CD4-positive, alpha-beta T cell treated with Interleukin-2 at 100 ng/mL for 4 hours (primary cell): ENCODE measurements around the gene CEP85.
A peak's percentile ranks its signal among the peaks of the same experiment; 100 is the strongest.

Source experiments
- DNase-seq: peaks from one replicate; pipeline ENCODE4 v3.0.0-alpha.2; 2020; ENCODE audit warnings: low spot score

Gene CEP85, protein sequence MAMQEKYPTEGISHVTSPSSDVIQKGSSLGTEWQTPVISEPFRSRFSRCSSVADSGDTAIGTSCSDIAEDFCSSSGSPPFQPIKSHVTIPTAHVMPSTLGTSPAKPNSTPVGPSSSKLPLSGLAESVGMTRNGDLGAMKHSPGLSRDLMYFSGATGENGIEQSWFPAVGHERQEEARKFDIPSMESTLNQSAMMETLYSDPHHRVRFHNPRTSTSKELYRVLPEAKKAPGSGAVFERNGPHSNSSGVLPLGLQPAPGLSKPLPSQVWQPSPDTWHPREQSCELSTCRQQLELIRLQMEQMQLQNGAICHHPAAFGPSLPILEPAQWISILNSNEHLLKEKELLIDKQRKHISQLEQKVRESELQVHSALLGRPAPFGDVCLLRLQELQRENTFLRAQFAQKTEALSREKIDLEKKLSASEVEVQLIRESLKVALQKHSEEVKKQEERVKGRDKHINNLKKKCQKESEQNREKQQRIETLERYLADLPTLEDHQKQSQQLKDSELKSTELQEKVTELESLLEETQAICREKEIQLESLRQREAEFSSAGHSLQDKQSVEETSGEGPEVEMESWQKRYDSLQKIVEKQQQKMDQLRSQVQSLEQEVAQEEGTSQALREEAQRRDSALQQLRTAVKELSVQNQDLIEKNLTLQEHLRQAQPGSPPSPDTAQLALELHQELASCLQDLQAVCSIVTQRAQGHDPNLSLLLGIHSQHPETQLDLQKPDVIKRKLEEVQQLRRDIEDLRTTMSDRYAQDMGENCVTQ

DNA sequence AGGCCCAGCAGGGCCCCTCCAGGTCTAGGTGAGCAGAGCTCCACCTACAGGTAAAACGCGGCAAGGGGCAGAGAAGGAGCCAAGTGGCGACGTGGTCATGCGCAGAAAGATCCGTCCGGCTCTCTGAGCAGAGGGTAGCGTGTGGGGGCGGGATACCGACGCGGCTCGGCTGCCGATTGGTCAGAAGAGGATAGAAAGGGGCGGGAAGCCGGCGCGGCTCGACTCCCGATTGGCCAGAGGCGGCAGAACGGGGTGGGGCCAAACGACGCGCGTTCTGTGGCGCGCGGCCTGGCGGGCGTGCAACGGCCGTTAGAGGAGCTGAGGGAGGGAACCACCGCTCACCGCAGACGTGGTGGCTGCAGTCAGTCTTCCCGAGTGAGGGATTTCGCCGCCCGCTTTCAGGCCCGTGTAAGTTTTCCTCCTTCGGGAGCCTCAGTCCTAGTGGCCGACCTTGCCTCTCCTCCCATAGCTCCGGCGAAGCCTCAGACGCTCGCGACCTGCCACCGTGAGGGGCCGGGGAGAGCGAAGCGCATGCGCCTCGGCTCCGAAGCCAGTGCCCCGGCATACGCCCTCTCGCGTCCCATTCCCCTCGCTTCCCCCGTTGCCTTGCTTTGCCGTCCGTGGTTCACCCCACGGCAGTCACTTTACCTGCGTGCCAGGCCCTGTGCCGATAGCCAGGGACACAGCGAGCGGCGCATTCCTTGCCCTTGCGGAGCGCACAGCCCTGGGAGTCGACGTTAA lies at the start of gene CEP85:
Gene CEP85, plus strand, starts transcription at position 298 of the 741 bp plus-strand sequence. CDS start 5,584 bp downstream, outside the sequence.
- DNase-seq: peak; percentile 98

- DNase-seq: no peak
Measured at GRCh38 chr1:26184883-26185282, 49.1 kb upstream of the CEP85 start.

GRCh38 chr1:26187882-26188281 lies 46.1 kb upstream of the CEP85 start:
- DNase-seq: no peak

DNA sequence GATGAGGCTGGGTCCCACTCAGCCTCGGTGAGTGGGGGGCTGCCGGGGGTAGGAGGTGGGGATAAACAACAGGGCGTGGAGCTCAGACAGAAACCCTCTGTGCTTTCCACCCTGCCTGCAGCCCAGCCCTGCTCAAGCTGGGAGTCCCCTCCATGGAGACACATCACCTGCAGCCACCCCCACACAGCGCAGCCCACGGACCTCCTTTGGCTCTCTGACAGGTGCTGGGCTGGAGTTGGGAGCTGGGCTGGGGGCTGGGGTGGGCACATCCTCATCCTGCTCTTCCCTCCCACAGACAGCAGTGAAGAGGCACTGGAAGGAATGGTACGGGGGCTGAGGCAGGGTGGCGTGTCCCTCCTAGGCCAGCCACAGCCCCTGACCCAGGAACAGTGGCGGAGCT lies 45.5 kb upstream of the CEP85 start:
- DNase-seq: no peak

DNA sequence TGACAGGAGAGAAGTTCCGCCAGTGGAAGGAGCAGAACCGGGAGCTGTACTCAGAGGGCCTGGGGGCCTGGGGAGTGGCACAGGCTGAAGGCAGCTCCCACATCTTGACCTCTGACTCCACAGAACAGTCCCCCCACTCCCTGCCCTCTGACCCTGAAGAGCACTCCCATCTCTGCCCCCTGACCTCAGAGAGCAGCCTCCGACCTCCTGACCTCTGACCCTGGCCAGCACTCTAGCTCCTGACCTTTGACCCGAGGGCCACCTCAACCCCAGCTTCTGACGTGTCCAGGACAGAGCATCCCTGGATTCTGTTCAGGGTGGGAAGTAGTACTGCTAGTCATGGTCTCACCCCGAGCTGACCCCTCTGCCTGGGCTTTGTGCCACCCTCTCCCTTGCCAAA lies 44.7 kb upstream of the CEP85 start:
- no peak for DNase-seq

DNA sequence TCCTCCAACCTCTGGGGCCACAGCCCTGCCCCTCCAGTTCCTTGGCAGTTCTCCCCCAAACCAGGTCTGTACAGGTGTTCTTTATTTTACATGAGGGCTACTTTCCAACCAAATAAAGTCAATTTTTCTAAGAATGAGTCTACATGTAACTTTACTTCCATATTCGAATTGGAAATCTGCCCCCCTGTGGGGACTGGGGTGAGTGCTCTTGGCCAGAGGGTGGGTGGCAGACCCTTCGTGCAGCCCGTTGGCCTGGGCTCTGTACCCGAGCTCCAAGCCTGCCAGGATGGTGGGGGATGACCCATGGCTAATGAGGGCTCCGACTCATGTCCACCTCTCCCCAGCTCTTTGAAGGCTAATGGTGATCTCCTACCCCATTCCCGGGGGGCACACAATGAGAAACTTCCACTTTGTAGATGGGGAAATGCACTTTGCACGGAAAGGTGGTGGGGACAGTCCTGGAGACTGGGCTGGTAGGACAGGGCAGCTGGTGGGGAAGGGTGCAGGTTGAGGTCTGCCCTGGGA lies 44.2 kb upstream of the CEP85 start:
- no peak for DNase-seq

GRCh38 chr1:26190373-26190987 lies 43.5 kb upstream of the CEP85 start, which contains the start of gene CATSPER4:
TSS of gene CATSPER4 (plus strand) at chr1:26190602. CDS start at chr1:26190628, 26 bp downstream.
- DNase-seq: peak; percentile 24

DNA sequence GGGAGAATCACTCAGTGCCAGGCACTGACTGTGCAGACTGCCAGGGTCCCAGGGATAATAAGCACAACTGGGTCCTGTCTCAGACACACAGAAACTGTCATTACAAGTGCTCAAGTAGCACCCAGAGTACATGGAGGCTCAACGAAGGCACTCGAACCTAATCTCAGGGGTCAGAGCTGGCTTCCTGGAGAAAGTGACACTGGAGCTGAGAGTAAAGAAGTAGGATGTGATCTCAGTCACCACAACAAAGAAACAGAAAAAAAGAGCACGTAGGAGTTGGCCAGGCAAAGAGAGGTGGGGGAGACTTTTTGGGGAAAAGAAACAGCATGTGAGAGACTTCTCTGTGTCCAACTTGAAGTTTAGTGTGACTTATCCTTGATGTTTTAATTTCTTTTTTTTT lies 42.3 kb upstream of the CEP85 start:
- no peak for DNase-seq

GRCh38 chr1:26195805-26196204 lies 38.2 kb upstream of the CEP85 start:
- DNase-seq: no peak

GRCh38 chr1:26197301-26197700 lies 36.7 kb upstream of the CEP85 start:
- no peak for DNase-seq

DNA sequence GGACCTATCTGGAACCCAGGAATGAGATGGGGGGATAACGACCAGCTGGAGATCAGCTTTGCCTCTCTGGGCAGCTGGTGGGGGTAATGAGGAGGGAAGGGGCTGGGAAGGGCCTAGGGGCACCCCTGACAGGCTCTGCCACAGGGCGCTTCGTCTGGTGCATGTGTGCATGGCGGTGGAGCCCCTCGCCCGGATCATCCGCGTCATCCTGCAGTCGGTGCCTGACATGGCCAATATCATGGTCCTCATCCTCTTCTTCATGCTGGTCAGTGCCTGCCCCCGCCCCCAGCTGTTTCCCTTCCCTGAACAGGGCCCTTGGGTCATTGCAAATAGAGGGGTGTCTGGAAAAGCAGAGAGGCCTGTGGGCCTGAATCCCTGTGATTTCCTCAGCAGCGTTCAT lies 36.2 kb upstream of the CEP85 start:
- DNase-seq: no peak

DNA sequence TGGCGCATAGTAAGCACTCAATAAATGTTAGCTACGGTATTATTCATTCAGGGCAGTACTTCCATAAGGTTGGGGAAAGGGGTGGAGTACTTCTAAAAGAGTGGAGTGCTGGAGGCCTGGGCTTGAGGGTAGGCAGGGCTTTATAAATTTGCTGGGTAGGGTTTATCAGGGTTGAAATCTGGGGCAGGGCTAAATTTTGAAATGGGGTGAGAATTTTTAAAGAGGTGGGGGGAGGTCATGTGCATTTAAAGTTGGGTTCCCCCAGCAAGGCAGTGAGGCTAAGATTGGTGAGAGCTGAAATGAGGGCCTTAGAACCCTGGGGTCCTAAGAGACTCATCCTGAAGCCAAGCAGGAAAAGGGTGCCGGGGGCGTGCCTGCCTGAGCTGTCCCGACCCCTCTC lies 33.6 kb upstream of the CEP85 start:
- no peak for DNase-seq

- DNase-seq: no peak
Measured at GRCh38 chr1:26203642-26204318, 30.2 kb upstream of the CEP85 start.

GRCh38 chr1:26210147-26210870 lies 23.7 kb upstream of the CEP85 start:
- DNase-seq: no peak

DNA sequence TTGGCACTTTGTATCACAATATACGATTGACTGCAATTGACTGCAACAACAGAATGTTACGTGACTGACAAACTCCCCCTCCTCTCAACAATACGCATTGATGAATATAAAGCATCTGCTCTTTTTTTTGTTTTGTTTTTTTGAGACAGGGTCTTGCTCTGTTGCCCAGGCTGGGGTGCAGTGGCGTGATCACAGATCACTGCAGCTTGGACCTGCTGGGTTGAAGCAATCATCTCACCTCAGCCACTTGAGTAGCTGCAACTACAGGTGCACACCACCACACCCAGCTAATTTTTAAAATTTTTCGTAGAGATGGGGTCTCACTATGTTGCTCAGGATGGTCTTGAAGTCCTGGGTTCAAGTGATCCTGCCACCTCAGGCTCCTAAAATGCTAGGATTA lies 21.3 kb upstream of the CEP85 start:
- DNase-seq: no peak

GRCh38 chr1:26213335-26213905 lies 20.6 kb upstream of the CEP85 start:
- no peak for DNase-seq

GRCh38 chr1:26215246-26215645 lies 18.8 kb upstream of the CEP85 start:
- no peak for DNase-seq

DNA sequence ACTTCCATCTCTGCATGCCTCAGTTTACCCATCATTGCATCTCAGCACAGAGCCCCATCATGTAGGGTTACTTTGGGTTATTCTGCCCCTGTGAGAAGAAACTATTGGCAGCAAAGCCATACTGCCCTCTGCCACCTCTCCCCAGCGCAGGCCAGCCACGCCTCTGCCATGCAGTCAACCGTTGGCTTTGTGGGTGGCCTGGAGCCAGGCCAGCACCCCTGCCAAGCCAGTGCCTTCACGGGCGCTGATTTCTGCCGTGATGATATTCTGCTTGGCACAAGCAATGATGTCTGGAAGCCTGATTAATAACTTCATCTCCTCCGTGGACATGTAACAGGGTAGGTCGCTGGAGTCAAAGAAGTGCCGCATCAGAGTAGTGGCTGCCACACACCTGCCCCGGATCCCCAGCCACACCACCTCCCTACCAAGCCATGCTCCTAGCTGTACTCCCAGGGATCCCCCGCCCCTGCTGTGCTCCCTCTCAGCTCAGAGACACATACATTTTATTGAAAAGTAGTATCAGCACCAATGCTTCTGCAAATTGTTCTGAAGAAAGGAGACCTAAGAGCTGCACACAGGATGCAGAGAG lies 15.0 kb upstream of the CEP85 start:
- DNase-seq: no peak

GRCh38 chr1:26220199-26220912 lies 13.6 kb upstream of the CEP85 start:
- no peak for DNase-seq
